ENCODE results near the gene PPP2R2C.

Gene PPP2R2C

DNA sequence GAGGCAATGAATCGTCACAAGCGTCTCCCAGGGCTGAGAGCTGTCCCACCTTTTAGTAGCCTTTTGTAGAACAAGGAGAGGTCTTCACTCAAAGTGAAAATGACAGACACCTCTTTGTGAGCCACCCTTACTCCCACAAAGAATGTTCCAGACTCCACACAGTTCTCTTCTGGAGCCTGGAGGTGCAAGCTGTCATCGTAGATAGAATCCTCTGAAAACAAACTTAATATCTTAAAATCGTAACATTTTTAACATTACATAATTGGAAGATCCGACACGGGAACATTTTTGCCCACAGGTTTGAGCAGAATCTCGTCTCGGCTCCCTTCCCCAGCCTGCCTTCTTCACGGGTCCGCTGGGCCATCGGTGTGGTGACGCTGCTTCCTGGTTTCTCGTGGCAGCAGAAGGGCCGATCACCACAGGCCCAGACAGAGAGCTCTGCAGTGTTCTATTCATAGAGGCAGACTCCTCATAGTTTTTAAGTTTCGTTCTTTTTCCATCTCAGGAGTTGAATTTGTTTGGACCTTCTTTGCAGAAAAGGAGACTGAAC is 175.1 kb downstream of the PPP2R2C start:
- DNase-seq, result no peak

DNA sequence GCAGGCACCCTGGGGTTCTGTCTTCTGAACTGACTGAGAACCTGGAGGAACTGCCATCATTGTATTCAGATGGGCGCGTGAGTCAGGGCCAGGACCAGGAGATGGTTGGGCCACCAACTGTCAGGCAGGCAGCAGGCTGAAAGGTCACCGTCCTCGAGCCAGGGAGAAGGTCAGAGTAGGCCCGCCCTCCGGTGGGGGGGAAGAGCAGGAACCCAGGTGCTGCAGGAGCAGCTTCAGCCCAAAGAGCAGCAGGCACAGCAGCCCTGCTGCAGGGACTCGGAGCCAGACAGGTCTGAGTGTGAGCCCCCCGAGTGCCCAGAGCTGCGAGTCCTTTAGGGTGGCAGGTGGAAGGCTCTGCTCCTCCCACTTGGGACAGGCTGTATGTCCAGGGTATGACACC is 176.4 kb downstream of the PPP2R2C start:
- DNase-seq, result no peak

DNA sequence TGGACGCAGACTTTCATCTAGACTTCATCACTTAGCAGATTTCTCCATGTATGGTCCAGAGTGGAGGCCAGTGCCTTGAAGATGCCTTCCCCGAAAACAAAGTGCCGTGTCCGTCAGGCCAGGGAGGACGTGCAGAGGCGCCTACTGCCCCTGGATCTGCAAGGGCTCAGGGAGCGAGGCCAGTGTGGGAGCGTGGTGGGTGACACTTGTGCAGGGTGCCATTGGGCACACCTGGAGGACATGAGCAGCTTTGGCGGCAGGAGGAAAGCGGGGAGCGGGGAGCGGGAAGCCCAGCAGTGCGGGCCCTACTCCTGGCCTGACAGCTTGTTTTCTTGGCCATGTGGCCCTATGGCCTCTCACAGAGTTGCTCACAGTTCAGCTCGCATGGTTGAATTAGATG is 176.9 kb downstream of the PPP2R2C start:
- no peak for DNase-seq

DNA sequence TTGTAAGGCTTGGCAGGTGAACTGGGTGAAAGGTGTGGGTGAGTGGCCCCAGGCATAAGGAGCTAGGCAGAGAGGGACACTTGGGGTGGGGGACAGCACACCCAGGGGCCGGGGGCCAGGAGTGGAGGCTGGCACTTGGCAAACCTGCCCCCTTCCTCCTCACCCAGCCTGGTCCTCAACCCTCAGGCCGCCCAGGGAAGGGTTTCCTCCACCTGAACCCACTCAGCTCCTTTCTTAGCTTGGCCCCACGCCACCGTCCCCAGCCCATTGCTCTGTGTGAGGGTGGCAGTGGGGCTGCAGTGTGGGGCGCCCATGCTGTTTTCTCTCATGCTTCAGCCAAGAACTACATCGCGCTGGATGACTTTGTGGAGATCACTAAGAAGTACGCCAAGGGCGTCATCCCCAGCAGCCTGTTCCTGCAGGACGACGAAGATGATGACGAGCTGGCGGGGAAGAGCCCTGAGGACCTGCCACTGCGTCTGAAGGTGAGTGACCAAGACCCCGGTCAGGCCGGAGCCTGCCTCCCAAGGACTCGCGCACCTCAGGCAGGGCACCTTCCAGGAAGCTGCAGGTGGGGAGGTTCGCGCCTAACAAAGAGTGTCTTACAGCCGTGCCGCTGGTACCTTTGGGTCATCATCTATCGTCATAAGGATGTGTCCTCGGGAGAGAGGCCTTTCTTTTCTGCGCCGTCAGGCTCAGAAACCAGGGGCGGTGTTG is 177.6 kb downstream of the PPP2R2C start:
- DNase-seq, result no peak

DNA sequence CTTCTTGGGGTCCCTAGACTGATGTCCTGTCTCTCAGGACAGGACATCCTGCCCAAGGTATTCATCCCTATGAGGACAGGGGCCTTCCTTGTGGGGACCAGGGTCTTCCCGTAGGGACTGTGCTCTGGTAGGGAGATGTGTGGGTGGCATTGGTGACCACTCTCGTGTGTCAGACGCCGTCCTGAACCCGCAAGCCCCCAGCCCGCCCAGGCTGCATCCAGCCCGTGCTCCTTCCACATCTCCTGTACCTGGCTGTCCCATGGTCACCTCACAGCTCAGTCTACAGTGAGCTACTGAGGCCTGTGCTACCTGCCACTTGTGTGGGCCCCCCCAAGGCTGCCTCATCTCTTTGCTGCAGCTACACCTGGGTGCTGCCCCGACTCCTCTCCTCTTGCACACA is 178.8 kb downstream of the PPP2R2C start:
- no peak for DNase-seq

DNA sequence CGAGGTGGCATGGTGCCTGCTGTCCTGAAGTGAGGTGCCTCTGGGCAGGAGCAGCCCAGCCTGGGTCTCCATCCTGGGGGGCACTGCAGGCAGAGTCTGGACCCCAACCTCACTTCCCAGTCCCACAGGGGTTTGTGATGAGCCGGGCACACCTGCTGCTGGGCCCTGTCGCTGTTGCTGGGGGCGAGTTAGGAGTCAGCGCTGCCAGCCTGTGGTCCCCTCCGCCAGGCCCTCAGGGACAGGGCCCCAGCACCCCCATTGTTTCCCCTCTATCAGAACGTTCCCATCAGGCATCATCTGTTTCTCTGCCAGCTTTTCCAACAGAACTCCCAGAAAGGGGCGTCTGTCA is 179.3 kb downstream of the PPP2R2C start:
- no peak for DNase-seq

DNA sequence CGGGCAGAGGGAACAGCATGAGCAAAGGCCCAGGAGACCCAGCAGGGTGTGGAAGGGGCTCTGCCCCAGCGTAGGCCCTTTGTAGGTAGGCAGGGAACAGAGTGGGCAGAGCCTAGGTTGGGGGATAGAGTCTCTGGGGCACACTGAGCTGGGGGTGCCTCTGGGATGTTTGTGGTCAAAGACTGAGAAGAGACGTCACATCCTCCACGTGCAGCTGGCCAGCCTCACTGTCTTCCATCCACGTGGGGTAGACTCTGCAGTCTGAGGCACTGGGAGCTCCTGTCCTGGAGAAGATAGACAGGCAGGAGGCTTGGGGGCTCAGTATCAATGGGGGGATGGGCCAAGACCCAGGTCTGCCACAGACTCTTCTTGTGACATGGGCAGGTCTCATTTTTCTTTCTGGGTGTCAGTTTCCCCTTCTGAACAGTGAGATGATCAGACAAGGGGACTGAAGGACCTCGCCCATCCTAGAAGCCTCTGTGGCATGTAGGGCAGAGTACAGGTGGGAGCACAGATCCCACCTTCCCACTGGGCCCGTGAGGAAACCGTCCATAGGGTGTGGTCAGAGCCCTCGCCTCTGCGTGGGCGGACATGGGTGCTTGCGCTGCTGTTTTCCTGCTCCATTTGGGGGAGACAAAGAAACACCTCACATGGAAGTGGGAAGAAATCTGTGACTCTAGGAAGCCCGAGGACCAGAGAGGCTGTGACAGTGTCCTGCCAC is 179.9 kb downstream of the PPP2R2C start:
- no peak for DNase-seq

DNA sequence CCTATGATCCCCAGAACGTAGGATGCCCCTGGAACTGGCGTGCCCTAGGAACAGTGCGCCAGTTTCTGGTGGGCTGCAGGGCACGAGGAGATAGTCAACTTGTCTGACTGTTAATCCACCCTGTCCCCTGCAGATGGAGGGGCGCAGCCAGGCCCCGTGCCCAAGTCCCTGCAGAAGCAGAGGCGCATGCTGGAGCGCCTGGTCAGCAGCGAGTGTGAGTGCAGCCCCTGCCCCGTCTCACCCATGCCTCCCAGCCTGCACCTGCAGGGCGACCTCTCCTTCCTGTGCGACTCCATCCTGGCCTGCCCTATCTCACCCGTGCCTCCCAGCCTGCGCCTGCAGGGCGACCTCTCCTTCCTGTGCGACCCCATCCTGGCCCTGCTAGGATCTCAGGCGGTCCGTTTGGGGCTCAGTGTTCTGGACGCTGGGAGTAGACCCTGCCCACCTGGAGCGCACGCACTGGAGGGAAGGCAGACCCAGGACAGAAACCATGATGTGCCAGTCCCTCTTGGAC is 180.6 kb downstream of the PPP2R2C start:
- no peak for DNase-seq

DNA sequence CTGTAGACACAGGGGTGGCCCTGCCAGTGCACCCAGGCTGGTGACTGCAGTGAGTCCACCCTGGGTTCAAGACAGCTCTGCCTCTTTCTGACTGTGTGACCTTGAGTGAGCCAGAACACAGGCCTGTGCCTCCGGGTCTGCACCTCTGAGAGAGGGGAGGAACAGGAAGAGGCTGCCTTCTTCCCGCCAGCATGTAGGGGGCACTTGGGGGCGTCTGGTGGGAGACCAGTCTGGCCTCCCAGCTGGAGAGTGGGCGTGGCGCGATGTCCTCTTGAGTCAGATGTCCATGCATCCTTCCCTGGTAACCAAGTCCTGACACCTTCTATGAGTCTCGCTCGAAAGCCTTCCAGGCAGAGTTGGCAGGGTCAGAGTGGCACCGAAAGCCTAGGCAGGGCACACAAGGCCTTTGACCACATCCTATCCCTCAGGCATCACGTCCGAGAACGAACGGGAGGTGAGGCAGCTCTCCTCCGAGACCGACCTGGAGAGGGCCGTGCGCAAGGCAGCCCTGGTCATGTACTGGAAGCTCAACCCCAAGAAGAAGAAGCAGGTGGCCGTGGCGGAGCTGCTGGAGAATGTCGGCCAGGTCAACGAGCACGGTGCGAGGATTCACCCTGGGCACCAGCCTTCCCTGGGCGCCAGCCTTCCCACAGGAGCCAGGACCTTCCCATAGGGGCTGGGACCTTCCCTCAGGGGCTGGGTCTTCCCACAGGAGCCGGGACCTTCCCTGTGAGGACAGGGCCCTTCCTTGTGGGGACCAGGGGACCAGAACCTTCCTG is 181.5 kb downstream of the PPP2R2C start:
- DNase-seq, result no peak

DNA sequence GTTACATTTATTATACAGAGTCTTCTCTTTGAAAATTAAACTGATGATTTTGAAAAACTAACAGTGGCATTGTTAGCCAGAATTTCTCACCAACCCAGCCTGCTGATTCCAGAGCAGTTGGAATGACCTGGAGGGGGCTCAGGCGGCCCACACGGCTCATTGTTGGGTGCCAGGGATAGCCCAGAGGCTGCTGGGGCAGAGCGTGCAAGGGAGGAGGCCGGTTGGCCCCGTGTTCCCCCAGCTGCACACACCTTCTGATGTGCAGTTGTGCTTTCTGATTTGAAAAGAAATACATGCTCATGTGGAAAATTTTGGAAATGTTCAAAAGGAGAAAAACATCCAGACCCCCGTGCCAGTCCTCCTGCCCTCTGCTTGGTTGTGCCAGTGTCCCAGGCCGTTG is 182.2 kb downstream of the PPP2R2C start:
- DNase-seq, result no peak

DNA sequence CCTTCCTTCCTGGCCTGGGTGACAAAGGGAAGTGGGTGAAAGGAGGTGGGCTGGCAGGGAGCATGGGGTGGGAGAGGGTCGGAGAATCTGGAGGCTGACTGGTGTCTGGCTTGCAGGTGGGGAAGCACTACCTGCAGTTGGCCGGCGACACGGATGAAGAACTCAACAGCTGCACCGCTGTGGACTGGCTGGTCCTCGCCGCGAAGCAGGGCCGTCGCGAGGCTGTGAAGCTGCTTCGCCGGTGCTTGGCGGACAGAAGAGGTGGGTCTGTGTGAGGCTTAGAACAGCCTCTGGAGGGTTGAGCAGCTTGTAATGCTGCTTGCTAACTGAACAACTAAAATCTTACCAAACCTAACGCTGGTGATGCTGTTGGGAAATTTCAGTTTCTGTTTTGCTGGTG is 183.5 kb downstream of the PPP2R2C start:
- no peak for DNase-seq

DNA sequence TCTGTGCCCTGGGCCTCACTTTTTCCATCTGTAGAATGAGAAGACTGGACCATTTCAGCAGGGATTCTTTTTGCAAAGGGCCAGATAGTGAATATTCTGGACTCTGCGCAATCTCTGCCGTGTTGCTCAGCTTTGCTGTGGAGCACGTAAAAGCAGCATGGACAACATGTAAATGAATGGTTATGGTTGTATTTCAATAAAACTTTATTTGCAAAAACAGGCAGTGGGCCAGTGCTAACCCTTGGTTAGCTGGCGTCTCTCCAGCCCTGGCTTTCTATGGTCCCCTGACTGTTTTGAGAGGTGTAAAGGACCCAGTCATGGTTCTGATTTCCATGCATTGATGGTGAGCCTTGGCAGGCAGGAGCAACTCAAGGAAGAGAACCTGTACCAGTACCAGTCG is 184.1 kb downstream of the PPP2R2C start:
- DNase-seq, result no peak

DNA sequence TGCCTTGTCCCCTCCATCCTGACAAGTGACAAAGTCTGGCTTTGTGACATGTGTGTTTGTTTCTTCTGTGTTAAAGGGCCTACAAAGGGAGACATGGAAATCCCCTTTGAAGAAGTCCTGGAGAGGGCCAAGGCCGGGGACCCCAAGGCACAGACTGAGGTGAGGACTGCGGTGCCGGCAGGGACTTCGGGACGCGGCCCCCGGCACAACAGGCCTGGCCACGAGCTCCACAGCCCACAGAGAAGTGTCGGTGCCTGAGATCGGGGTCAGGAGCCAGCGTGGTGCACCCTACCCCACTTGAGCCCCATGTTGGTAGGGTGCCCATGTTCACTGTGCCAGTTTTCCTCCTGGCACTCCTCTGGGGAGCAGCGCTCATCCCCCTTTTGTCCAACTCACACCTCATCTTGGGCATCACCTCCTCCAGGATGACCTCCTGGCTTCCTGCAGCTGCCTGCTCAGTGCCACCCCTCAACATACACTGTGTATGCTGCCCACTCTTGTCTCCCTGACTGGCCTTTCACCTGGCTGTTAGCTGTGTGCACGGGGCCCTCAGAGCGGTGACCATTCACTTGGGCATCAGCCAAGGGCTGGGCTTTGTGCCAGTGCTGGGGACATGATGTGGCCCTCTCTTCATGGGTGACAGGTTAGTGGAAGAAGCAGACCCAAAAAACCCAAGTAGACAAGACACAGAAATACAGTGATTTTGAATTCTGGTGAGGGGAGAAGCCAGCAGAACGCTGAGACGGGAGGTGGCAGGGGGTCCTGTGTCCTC is 185.2 kb downstream of the PPP2R2C start:
- DNase-seq, result no peak

DNA sequence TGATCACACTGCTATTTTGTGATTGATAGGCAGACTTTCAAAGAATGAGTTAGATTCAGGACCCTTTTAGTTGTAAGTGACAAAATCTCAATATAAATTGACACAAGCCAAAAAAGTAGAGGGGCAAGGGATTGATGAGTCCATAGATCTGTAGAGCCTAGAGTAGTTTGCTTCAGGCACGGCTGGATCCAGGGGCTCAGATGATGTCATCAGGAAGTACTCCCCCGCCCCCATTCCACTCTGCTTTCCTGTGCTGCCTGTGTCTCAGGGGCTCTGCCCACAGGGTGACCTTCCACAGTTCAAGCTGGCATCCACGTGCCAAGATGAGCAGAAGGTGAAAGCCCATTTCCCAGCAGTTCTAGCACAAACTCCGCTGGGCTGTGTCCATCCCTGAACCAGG is 189.1 kb downstream of the PPP2R2C start:
- DNase-seq, result no peak

DNA sequence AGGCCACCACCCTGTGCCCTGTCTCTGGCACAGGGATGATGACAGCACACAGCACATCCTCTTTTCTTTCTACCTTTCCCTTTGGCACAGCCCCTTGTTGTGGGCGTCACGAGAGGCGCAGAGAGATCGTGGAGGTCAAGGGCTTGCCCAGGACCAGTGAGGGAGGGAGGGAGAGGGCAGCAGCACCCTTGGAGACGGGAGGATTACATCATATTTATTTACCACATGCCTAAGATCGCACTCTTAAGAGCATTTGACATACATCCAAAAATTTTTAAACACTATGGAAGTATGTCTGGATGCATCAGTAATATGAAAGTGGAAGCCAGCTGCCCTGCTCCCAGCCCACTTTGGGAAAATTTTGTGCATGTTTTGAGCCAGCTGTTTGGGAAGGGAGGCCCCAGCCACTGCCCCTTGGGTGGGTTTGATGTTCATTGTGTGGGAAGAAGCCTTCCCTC is 190.1 kb downstream of the PPP2R2C start:
- no peak for DNase-seq

DNA sequence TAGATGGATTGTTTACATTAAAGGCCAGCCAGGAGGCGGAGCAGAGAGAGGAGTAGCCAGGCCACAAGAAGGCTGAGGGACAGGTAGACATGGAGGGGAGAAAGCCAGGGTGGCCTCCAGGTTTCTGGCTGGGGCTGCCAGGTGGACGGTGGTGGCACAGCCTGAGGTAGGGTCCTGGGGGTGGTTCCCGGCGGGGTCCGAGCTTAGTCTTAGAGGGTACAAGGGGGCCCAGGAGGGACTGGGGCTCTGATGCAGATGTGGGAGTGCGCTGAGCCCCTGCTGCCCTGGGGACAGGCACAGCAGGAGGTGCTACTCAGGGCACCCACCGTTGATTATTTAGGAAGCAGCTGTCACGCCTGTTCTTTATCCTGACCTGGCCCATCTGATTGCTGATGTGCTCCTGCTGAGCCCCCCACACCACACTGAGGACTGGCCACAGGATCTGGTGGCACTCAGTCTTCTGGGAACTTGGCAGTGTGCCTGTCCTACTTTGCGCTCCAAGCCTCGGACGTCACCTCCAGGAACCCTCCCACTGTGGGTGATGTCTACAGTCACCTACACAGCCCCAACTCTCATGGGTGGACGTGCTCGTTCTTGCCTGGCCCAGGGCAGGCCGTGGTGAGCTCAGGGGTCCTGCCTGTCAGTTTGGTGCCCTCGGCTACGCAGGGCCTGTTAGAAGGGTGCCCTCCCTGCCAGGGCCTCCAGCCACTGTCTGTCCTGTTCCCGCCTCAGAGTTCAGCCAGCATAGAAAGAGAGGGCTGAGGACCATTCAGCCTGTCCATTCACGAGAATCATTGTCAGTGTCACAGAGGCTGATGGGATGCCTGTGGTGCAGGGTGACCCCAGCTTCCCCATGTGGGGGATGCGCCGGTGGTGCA is 190.7 kb downstream of the PPP2R2C start:
- no peak for DNase-seq

DNA sequence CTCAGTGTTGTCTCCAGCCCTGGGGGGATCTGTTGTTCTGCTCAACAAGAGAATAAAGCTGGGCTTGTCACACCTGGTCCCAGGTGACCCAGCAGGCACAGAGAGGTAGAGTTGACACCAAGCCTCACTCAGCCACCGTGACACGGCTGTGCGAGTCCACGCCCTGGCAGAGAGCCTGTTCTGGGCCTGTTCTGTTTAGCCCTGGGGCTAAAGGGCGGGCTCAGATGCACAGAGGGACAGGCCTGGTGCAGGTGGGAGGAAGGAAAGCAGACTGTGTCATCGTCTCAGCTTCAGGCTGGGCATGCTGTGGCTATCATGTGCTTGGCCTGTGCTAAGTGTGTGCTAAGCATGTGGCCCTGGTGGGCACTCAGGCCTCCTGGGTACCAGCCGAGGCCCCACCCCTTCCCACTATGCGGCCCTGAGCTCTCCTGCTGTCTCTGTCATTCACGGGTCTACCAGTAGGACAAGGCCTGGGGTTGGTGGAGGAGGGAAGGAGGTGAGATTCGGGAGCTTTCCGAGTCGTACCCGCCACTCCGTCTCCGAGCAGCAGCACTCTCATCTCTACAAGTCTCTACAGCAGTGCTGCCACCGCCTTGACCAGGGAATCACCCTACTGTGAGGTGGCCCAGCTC is 191.9 kb downstream of the PPP2R2C start:
- no peak for DNase-seq

DNA sequence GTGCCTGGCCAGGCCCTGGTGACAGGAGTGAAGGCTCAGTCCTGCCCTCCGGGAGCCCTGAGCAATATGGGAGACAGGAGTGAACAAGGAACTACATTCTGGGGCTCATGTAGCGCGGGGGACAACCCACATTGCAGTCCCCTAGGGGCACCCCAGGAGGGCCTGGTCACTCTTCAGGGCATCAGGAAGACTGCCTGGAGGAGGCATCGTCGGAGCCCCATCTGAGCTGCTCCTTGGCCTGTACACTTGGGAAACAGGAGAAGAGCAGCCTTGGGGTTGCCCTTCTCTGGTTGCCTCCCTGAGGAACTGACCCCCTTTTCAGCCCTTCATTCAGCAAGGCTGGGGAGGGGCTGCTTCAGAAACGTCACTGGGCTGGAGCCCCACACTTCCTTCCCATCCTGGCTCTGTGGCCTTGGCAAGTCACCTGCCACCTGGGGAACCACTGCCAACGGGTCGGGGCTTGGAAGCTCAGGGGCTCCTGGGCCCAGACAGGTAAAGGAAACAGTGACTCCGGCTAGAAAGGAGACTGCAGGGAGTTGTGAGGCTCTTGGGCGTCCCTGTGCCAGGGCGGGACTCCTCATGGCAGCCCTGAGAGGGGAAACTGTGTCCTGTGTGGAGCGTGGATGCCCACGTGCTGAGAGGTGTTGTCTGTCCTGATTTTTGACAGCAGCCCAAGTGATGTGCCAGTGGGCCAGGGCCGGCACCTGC is 192.7 kb downstream of the PPP2R2C start:
- no peak for DNase-seq

DNA sequence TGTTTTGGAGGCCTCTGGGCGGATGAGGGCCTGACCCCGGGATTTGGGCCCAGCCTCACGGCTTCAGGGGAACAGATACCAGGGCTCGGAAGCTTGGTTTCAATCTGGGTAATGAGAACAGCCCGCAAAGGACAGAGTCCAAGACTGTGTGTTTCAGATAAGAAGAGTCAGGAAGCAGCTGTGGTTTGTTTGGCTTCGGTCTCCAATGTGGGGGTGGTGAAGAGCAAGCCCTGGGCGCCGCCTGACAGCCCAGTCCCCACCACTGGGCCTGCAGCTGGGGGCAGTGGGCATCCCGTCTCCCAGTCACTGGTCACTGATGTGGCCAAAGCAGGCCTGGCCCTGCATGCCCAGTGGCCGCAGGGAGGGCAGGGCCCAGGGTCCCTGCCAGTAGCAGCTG is 193.6 kb downstream of the PPP2R2C start:
- no peak for DNase-seq

Measured in NCI-H1694 (cell line).